Measurements from ENCODE around the gene HES6. TPM values are rescaled to one million over a fixed set of nuclear protein-coding genes. Genes with fewer than 3 reads are reported as not detected.

The HES6 gene
- total RNA-seq, 3 donors from 2014 or later, result 4.0 to 5.6 (median 4.7) TPM

DNA sequence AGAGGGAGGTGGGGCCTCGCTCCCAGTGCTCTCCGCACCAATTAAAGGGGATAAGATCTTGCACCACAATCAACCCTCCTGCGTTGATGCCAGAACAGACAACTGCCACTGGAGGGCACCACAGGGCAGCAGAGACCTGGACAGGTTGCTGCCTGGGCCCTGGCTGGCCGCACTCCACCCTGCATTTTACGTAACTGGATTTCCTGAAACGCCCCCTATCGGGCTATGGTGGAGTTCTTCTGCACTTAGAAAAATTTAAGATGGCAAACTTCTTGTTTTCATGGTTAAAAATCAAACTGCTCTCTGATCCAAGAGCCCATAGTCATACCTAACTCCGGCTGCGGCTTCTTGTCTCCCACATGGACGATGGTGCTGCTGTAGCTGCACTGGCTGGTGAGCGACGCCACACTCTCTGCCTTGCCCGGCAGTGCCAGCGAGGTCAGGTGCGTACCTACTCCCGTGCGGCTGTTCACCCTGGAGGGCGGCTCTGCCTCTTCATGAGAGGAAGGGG lies 16.8 kb upstream of the HES6 start:
- no peaks in the 10 kb centered on the region for H3K27me3 ChIP-seq
- H3K4me1 ChIP-seq, result no peaks in the 10 kb centered on the region
- H3K36me3 ChIP-seq, result peaks cover 8% of the 10 kb centered on the region
- no peaks in the 10 kb centered on the region for H3K9me3 ChIP-seq
- DNase-seq (ENCODE audit: low spot score in 2 of 2), result peak; percentile 77 to 85
- TF ChIP-seq, protein P1, sequence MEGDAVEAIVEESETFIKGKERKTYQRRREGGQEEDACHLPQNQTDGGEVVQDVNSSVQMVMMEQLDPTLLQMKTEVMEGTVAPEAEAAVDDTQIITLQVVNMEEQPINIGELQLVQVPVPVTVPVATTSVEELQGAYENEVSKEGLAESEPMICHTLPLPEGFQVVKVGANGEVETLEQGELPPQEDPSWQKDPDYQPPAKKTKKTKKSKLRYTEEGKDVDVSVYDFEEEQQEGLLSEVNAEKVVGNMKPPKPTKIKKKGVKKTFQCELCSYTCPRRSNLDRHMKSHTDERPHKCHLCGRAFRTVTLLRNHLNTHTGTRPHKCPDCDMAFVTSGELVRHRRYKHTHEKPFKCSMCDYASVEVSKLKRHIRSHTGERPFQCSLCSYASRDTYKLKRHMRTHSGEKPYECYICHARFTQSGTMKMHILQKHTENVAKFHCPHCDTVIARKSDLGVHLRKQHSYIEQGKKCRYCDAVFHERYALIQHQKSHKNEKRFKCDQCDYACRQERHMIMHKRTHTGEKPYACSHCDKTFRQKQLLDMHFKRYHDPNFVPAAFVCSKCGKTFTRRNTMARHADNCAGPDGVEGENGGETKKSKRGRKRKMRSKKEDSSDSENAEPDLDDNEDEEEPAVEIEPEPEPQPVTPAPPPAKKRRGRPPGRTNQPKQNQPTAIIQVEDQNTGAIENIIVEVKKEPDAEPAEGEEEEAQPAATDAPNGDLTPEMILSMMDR (IDR thresholded peaks at IDR 0.05), result peak; percentile 71 to 90 (median 84)
- TF ChIP-seq POLR2A (IDR thresholded peaks at IDR 0.05), result no peak
- TF ChIP-seq POLR2AphosphoS5 (IDR thresholded peaks at IDR 0.05), result peak in 1 of 3 donors; percentile 45
- H3K27ac ChIP-seq, result no peak overlapping the region
- H3K4me3 ChIP-seq, result no peak overlapping the region
- intact Hi-C loops (cut with DNase I; ENCODE audit: low total_unique reads), result no loop called here

DNA sequence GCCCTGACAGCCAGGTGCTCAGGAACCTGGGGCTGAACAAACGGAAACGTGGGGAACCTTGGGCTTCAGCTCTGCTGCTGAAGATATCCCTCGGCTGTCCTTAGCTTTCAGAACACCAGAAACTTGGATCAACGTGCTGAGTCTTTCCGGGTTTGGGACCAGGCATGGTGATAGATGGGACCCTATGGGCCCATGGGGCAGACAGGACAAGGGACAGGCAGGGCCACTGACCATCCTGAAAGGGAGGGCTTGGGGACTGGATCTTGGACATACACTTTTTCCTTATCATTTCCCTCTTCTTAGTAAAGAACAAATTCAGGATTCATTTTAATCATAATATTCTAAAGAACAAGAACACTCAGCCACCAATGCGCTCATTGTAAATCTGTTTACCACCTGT lies 16.3 kb upstream of the HES6 start:
- Histone ChIP-seq H3K27me3 (no peaks in the 10 kb centered on the region), H3K27ac (no peak overlapping the region), H3K4me1 (no peaks in the 10 kb centered on the region), H3K9me3 (no peaks in the 10 kb centered on the region), H3K4me3 (no peak overlapping the region), H3K36me3 (peaks cover 8% of the 10 kb centered on the region)
- no peak for DNase-seq (ENCODE audit: low spot score in 2 of 2)
- intact Hi-C loops (cut with DNase I; ENCODE audit: low total_unique reads), result no loop called here
- TF ChIP-seq POLR2AphosphoS5 (IDR thresholded peaks at IDR 0.05) (no peak), POLR2A (IDR thresholded peaks at IDR 0.05) (no peak)
- TF ChIP-seq, protein P1 (IDR thresholded peaks at IDR 0.05), result no peak

DNA sequence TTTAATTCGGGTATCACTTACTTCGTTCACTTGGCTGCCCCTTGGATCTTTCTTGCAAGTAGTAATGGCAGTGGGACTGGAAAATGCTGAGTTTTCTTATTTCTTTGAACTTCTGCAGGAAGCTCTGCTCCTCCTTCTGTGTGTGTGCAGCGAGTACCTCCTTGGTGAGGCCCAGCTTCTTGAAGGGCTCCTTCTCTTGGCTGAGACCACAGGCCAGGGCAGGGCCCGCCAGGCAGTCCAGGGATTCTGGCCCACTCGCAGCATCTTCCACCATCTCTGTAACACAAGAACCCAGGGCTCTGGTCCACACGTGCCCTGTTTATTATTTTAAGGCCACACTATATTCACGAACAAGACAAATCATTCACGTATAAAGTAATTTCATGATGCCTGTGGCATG lies 15.8 kb upstream of the HES6 start:
- TF ChIP-seq POLR2A (IDR thresholded peaks at IDR 0.05) (no peak), POLR2AphosphoS5 (IDR thresholded peaks at IDR 0.05) (no peak)
- TF ChIP-seq, protein P1 (IDR thresholded peaks at IDR 0.05), result no peak
- Histone ChIP-seq H3K9me3 (no peaks in the 10 kb centered on the region), H3K27ac (no peak overlapping the region), H3K4me1 (no peaks in the 10 kb centered on the region), H3K4me3 (no peak overlapping the region), H3K36me3 (peaks cover 8% of the 10 kb centered on the region), H3K27me3 (no peaks in the 10 kb centered on the region)
- intact Hi-C loops (cut with DNase I; ENCODE audit: low total_unique reads), result no loop called here
- DNase-seq (ENCODE audit: low spot score in 2 of 2), result no peak

DNA sequence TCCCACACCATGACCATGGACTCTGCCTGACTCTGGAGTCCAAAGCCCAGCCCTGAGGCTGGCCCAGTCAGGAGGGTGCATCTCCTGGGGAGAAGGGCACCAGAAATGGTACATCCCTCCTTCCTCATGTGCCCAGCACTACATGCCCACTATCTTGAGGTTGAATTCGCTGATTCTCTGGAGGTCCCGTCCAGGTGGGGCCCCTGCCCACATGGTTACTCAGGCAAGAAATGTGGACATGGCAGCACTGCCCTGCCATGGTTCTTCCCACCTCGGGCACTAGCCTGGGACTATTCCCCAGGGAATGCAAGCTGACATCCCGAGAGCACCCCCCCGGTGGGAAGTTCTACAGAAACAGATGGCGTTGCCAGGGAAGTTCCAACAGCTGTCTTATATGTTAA lies 15.3 kb upstream of the HES6 start:
- intact Hi-C loops (cut with DNase I; ENCODE audit: low total_unique reads), result no loop called here
- Histone ChIP-seq H3K4me1 (no peaks in the 10 kb centered on the region), H3K9me3 (no peaks in the 10 kb centered on the region), H3K27ac (no peak overlapping the region), H3K27me3 (no peaks in the 10 kb centered on the region), H3K4me3 (no peak overlapping the region), H3K36me3 (peaks cover 8% of the 10 kb centered on the region)
- TF ChIP-seq POLR2A (IDR thresholded peaks at IDR 0.05) (no peak), POLR2AphosphoS5 (IDR thresholded peaks at IDR 0.05) (no peak)
- TF ChIP-seq, protein P1 (IDR thresholded peaks at IDR 0.05), result no peak
- DNase-seq (ENCODE audit: low spot score in 2 of 2), result no peak

DNA sequence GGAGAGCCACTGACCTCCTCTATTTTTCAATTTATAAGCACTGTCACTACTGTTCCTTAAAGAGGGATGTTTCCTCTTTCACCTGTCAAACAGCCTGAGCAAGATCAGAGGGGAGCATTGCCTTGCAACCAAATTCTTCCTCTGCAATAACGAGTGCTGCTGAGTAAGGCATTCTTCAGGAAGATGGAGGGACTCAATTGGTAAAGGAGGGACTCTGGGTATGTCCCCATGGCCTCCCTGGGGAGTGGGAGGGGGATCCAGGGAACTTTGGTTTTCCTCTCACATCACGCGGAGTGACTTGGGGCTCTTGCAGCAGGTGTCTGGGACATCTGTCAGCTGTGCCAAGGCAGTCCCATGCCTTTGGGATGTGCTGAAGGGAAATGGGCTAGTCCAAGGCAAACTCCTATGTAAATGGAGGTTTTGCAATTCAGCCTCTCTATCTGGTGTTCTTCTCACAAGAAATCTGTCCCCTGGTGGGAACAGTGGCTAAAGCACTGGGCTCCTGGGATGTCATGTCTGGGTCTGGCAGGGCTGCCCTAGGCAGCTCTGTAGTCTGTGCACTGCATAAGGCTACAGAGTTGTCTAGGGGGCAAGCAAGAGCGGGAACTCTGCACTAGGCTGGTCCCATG lies 14.4 kb upstream of the HES6 start:
- no peaks in the 10 kb centered on the region for H3K9me3 ChIP-seq
- no peaks in the 10 kb centered on the region for H3K27me3 ChIP-seq
- H3K4me1 ChIP-seq, result no peaks in the 10 kb centered on the region
- H3K4me3 ChIP-seq, result no peak overlapping the region
- H3K36me3 ChIP-seq, result peaks cover 1% of the 10 kb centered on the region
- H3K27ac ChIP-seq, result no peak overlapping the region
- DNase-seq (ENCODE audit: low spot score in 2 of 2), result no peak
- TF ChIP-seq POLR2AphosphoS5 (IDR thresholded peaks at IDR 0.05) (no peak), POLR2A (IDR thresholded peaks at IDR 0.05) (no peak)
- TF ChIP-seq, protein P1 (IDR thresholded peaks at IDR 0.05), result no peak
- intact Hi-C loops (cut with DNase I; ENCODE audit: low total_unique reads), result no loop called here
